WTC11 (cell line): ENCODE measurements around the gene TANC1. TPM values are rescaled to one million over a fixed set of nuclear protein-coding genes. Genes with fewer than 3 reads are reported as not detected.

Source experiments
- ATAC-seq: fragments of 200-7000 bp; cut with Tn5 transposase; 2 replicates; pipeline ENCODE4 v1.10.0; 2021; ENCODE audit warnings: mild to moderate bottlenecking, moderate library complexity
- CTCF ChIA-PET: fragments of 300-600 bp; sonication (Branson Sonifier 250); formaldehyde crosslinking; loops from one replicate; lab custom pipeline; 2021; ENCODE audit warnings: antibody characterized with exemption; lab: Charles Lee
- POLR2A ChIA-PET: fragments of 350-600 bp; sonication (Branson Sonifier 250); formaldehyde crosslinking; loops from one replicate; lab custom pipeline; 2021; ENCODE audit warnings: antibody characterized with exemption; lab: Charles Lee
- DNase-seq: peaks from one replicate; pipeline ENCODE4 v3.0.0; 2021; ENCODE audit warnings: low spot score
- H3K27ac Mint-ChIP-seq: 2 replicates; pipeline ENCODE4 v1.8.0; 2021; ENCODE audit warnings: mixed read lengths
- H3K27me3 Mint-ChIP-seq: 2 replicates; pipeline ENCODE4 v1.8.0; 2021; ENCODE audit warnings: low read depth, mild to moderate bottlenecking, moderate library complexity, mixed read lengths
- H3K36me3 Mint-ChIP-seq: 2 replicates; pipeline ENCODE4 v1.8.0; 2021; ENCODE audit warnings: mixed read lengths
- H3K4me1 Mint-ChIP-seq: 2 replicates; pipeline ENCODE4 v1.8.0; 2022; ENCODE audit warnings: mixed read lengths
- H3K4me3 Mint-ChIP-seq: 2 replicates; pipeline ENCODE4 v1.8.0; 2021; ENCODE audit warnings: mild to moderate bottlenecking, moderate library complexity, mixed read lengths
- H3K9me3 Mint-ChIP-seq: 2 replicates; pipeline ENCODE4 v1.8.0; 2021; ENCODE audit warnings: mixed read lengths
- E2F4 ChIP-seq: sonication (generic); formaldehyde crosslinking; IDR thresholded peaks from 2 replicates; pipeline ENCODE4 v1.8.1; 2022; ENCODE audit warnings: low read depth, mild to moderate bottlenecking, moderate library complexity, missing genetic modification reagents, borderline replicate concordance
- EMX1 ChIP-seq: fragments of 250-450 bp; sonication (Bioruptor Pico); IDR thresholded peaks from 2 replicates; pipeline ENCODE4 v1.8.0; 2021; ENCODE audit warnings: mild to moderate bottlenecking
- ESRRA ChIP-seq: sonication (generic); formaldehyde crosslinking; IDR thresholded peaks from 2 replicates; pipeline ENCODE4 v1.8.1; 2022; ENCODE audit warnings: mild to moderate bottlenecking, missing genetic modification reagents, borderline replicate concordance
- JAZF1 ChIP-seq: fragments of 250-450 bp; sonication (Bioruptor Pico); IDR thresholded peaks from 2 replicates; pipeline ENCODE4 v1.9.0; 2021; ENCODE audit warnings: moderate library complexity, mild to moderate bottlenecking, inconsistent platforms
- KAT7 ChIP-seq: sonication (generic); formaldehyde crosslinking; IDR thresholded peaks from 2 replicates; pipeline ENCODE4 v1.8.1; 2023; ENCODE audit warnings: missing genetic modification reagents, mild to moderate bottlenecking, borderline replicate concordance
- MLX ChIP-seq: sonication (generic); formaldehyde crosslinking; IDR thresholded peaks from 2 replicates; pipeline ENCODE4 v1.8.1; 2023; ENCODE audit warnings: mild to moderate bottlenecking, missing genetic modification reagents, moderate library complexity
- MXD4 ChIP-seq: fragments of 250-450 bp; sonication (Bioruptor Pico); IDR thresholded peaks from 2 replicates; pipeline ENCODE4 v1.8.0; 2021; ENCODE audit warnings: mild to moderate bottlenecking, moderate library complexity, borderline replicate concordance
- NFATC4 ChIP-seq: fragments of 250-450 bp; sonication (Bioruptor Pico); IDR thresholded peaks from 2 replicates; pipeline ENCODE4 v1.9.0; 2021; ENCODE audit warnings: mild to moderate bottlenecking
- NFE2L1 ChIP-seq: sonication (generic); formaldehyde crosslinking; IDR thresholded peaks from 2 replicates; pipeline ENCODE4 v1.8.1; 2023; ENCODE audit warnings: missing genetic modification reagents
- NR3C1 ChIP-seq: sonication (generic); formaldehyde crosslinking; conservative IDR thresholded peaks from 2 replicates; pipeline ENCODE4 v1.8.1; 2023; ENCODE audit warnings: low read depth, mild to moderate bottlenecking, missing genetic modification reagents
- OVOL2 ChIP-seq: fragments of 250-450 bp; sonication (Bioruptor Pico); IDR thresholded peaks from 2 replicates; pipeline ENCODE4 v1.9.0; 2021; ENCODE audit warnings: mild to moderate bottlenecking, borderline replicate concordance
- PRRX2 ChIP-seq: fragments of 250-450 bp; sonication (Bioruptor Pico); IDR thresholded peaks from 2 replicates; pipeline ENCODE4 v1.8.0; 2021; ENCODE audit warnings: mild to moderate bottlenecking
- RORB ChIP-seq: fragments of 250-450 bp; sonication (Bioruptor Pico); IDR thresholded peaks from 2 replicates; pipeline ENCODE4 v1.9.0; 2021; ENCODE audit warnings: mild to moderate bottlenecking
- SOX15 ChIP-seq: fragments of 250-450 bp; sonication (Bioruptor Pico); IDR thresholded peaks from 2 replicates; pipeline ENCODE4 v1.9.0; 2021; ENCODE audit warnings: mild to moderate bottlenecking
- ZNF396 ChIP-seq: fragments of 250-450 bp; sonication (Bioruptor Pico); IDR thresholded peaks from 2 replicates; pipeline ENCODE4 v1.8.0; 2021; ENCODE audit warnings: mild to moderate bottlenecking, moderate library complexity, borderline replicate concordance
- ZNF423 ChIP-seq: fragments of 250-450 bp; sonication (Bioruptor Pico); IDR thresholded peaks from 2 replicates; pipeline ENCODE4 v2.1.2; 2022; ENCODE audit warnings: mild to moderate bottlenecking, moderate library complexity
- ZNF425 ChIP-seq: fragments of 250-450 bp; sonication (Bioruptor Pico); conservative IDR thresholded peaks from 2 replicates; pipeline ENCODE4 v1.9.0; 2021; ENCODE audit warnings: mild to moderate bottlenecking
- total RNA-seq: library from RNA; stranded (reverse); gene quantifications from 3 replicates; pipeline ENCODE4 v1.2.3, GENCODE V29; 2021
- TF ChIP-seq, protein P1 (sequence below): sonication (generic); formaldehyde crosslinking; IDR thresholded peaks from 2 replicates; pipeline ENCODE4 v1.8.1; 2022; ENCODE audit warnings: missing genetic modification reagents, borderline replicate concordance
- TF ChIP-seq, protein P2 (sequence below): sonication (generic); formaldehyde crosslinking; IDR thresholded peaks from 2 replicates; pipeline ENCODE4 v1.8.0; 2023; ENCODE audit warnings: mild to moderate bottlenecking, missing genetic modification reagents
- TF ChIP-seq, protein P3 (sequence below): sonication (generic); formaldehyde crosslinking; IDR thresholded peaks from 2 replicates; pipeline ENCODE4 v1.8.0; 2022; ENCODE audit warnings: mild to moderate bottlenecking, missing genetic modification reagents
- TF ChIP-seq, protein P4 (sequence below): sonication (generic); formaldehyde crosslinking; IDR thresholded peaks from 2 replicates; pipeline ENCODE4 v1.8.0; 2022; ENCODE audit warnings: mild to moderate bottlenecking, missing genetic modification reagents
- TF ChIP-seq, protein P5 (sequence below): sonication (generic); formaldehyde crosslinking; IDR thresholded peaks from 2 replicates; pipeline ENCODE4 v1.8.1; 2022; ENCODE audit warnings: low read depth, missing genetic modification reagents, borderline replicate concordance
- TF ChIP-seq, protein P6 (sequence below): sonication (generic); formaldehyde crosslinking; IDR thresholded peaks from 2 replicates; pipeline ENCODE4 v1.8.1; 2023; ENCODE audit warnings: mild to moderate bottlenecking, missing genetic modification reagents

Gene TANC1
- total RNA-seq, 1 experiment from 2014 or later: 11.6 TPM

DNA sequence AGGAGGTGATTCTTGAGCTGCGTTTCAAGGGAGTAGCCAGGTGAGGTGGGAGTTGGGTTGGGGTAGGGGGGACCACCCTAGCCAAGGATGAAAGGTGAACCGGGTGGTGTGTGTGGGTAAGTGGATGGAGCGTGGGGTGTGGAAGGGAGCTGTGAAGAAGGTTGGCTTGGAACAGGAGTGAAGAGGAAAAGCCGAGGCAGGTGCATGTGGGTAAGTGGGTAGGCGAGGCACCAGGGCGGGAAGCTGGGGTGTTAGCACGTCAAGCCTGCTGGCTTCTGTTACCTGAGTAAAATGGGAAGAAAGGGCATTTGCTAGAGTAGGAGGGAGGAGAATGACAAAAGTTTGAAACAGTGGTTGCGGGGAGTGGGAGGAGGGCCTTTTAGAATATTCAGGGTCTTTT is 31.6 kb downstream of the TANC1 start:
- H3K4me3 Mint-ChIP-seq: no peak overlapping the region
- POLR2A ChIA-PET: no interaction called here

DNA sequence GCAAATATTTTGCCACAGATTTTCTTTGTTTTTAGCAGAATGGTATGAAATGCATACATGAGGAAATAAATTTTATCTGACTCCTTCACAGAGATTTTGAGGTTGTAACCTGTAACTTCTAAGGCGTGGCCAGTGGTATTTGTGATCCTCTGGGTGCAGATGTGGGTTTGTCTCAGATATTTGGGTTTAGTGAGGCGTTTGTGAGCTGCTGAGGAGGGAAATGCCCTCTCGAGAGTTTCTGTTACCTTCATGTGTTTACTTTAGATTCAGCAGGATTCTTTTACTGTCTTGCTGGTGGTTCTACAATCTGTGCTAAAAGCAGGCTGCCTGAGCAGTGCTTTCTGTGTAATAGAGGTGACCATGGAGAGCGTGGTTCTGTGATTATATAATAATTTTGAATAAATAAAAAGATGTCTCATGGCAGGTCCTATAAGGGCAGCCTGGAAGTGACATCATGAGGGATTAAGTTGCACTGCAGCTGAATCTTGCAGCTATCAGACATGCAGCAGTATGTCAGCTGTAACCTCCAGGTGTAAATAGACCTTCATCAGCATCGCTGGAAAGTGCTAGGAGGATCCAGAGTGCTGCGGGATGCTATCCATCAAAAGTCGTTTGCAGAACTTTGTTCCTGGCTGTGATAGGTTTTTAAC is 34.1 kb downstream of the TANC1 start:
- ChIA-PET POLR2A (no interaction called here), CTCF (no interaction called here)
- Mint-ChIP-seq H3K36me3 (peaks cover 30% of the 10 kb centered on the region), H3K9me3 (peaks cover 25% of the 10 kb centered on the region), H3K4me3 (no peak overlapping the region), H3K27me3 (peaks cover 3% of the 10 kb centered on the region; the same call in 1 of the 2 replicates), H3K27ac (no peak overlapping the region), H3K4me1 (no peaks in the 10 kb centered on the region)
- no peak for ATAC-seq
- DNase-seq: no peak
- TF ChIP-seq NFE2L1 (CRISPR knock-in tag) (no peak), MLX (CRISPR knock-in tag) (no peak), NR3C1 (CRISPR knock-in tag) (no peak), ZNF425 (no peak), E2F4 (no peak), MXD4 (no peak)
- TF ChIP-seq, protein P1, sequence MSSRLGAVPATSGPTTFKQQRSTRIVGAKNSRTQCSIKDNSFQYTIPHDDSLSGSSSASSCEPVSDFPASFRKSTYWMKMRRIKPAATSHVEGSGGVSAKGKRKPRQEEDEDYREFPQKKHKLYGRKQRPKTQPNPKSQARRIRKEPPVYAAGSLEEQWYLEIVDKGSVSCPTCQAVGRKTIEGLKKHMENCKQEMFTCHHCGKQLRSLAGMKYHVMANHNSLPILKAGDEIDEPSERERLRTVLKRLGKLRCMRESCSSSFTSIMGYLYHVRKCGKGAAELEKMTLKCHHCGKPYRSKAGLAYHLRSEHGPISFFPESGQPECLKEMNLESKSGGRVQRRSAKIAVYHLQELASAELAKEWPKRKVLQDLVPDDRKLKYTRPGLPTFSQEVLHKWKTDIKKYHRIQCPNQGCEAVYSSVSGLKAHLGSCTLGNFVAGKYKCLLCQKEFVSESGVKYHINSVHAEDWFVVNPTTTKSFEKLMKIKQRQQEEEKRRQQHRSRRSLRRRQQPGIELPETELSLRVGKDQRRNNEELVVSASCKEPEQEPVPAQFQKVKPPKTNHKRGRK: no peak
- TF ChIP-seq, protein P2, sequence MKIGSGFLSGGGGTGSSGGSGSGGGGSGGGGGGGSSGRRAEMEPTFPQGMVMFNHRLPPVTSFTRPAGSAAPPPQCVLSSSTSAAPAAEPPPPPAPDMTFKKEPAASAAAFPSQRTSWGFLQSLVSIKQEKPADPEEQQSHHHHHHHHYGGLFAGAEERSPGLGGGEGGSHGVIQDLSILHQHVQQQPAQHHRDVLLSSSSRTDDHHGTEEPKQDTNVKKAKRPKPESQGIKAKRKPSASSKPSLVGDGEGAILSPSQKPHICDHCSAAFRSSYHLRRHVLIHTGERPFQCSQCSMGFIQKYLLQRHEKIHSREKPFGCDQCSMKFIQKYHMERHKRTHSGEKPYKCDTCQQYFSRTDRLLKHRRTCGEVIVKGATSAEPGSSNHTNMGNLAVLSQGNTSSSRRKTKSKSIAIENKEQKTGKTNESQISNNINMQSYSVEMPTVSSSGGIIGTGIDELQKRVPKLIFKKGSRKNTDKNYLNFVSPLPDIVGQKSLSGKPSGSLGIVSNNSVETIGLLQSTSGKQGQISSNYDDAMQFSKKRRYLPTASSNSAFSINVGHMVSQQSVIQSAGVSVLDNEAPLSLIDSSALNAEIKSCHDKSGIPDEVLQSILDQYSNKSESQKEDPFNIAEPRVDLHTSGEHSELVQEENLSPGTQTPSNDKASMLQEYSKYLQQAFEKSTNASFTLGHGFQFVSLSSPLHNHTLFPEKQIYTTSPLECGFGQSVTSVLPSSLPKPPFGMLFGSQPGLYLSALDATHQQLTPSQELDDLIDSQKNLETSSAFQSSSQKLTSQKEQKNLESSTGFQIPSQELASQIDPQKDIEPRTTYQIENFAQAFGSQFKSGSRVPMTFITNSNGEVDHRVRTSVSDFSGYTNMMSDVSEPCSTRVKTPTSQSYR: no peak

More for the DNA sequence above, 31.6 kb downstream of the TANC1 start:
- Mint-ChIP-seq H3K4me1 (peaks cover 7% of the 10 kb centered on the region), H3K27ac (no peak overlapping the region), H3K36me3 (peaks cover 23% of the 10 kb centered on the region), H3K27me3 (peaks cover 3% of the 10 kb centered on the region; the same call in 1 of the 2 replicates), H3K9me3 (peaks cover 21% of the 10 kb centered on the region)
- ATAC-seq (no peak), DNase-seq (no peak)
- CTCF ChIA-PET: no interaction called here
- no peak for TF ChIP-seq OVOL2 (CRISPR knock-in tag)
- TF ChIP-seq EMX1: no peak
- no peak for TF ChIP-seq ZNF396
- TF ChIP-seq, protein P3, sequence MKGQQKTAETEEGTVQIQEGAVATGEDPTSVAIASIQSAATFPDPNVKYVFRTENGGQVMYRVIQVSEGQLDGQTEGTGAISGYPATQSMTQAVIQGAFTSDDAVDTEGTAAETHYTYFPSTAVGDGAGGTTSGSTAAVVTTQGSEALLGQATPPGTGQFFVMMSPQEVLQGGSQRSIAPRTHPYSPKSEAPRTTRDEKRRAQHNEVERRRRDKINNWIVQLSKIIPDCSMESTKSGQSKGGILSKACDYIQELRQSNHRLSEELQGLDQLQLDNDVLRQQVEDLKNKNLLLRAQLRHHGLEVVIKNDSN (CRISPR knock-in tag): no peak
- TF ChIP-seq RORB (CRISPR knock-in tag): no peak
- TF ChIP-seq MLX (CRISPR knock-in tag): no peak
- TF ChIP-seq JAZF1 (CRISPR knock-in tag): no peak
- TF ChIP-seq, protein P4, sequence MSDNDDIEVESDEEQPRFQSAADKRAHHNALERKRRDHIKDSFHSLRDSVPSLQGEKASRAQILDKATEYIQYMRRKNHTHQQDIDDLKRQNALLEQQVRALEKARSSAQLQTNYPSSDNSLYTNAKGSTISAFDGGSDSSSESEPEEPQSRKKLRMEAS (CRISPR knock-in tag): no peak
- TF ChIP-seq, protein P5, sequence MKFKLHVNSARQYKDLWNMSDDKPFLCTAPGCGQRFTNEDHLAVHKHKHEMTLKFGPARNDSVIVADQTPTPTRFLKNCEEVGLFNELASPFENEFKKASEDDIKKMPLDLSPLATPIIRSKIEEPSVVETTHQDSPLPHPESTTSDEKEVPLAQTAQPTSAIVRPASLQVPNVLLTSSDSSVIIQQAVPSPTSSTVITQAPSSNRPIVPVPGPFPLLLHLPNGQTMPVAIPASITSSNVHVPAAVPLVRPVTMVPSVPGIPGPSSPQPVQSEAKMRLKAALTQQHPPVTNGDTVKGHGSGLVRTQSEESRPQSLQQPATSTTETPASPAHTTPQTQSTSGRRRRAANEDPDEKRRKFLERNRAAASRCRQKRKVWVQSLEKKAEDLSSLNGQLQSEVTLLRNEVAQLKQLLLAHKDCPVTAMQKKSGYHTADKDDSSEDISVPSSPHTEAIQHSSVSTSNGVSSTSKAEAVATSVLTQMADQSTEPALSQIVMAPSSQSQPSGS (CRISPR knock-in tag): no peak
- no peak for TF ChIP-seq ZNF423 (CRISPR knock-in tag)
- TF ChIP-seq SOX15 (CRISPR knock-in tag): no peak
- TF ChIP-seq NFE2L1 (CRISPR knock-in tag): no peak
- TF ChIP-seq, protein P6, sequence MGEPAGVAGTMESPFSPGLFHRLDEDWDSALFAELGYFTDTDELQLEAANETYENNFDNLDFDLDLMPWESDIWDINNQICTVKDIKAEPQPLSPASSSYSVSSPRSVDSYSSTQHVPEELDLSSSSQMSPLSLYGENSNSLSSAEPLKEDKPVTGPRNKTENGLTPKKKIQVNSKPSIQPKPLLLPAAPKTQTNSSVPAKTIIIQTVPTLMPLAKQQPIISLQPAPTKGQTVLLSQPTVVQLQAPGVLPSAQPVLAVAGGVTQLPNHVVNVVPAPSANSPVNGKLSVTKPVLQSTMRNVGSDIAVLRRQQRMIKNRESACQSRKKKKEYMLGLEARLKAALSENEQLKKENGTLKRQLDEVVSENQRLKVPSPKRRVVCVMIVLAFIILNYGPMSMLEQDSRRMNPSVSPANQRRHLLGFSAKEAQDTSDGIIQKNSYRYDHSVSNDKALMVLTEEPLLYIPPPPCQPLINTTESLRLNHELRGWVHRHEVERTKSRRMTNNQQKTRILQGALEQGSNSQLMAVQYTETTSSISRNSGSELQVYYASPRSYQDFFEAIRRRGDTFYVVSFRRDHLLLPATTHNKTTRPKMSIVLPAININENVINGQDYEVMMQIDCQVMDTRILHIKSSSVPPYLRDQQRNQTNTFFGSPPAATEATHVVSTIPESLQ: no peak
- TF ChIP-seq PRRX2 (CRISPR knock-in tag): no peak
- TF ChIP-seq NFATC4 (CRISPR knock-in tag): no peak
- no peak for TF ChIP-seq KAT7 (CRISPR knock-in tag)
- TF ChIP-seq ESRRA (CRISPR knock-in tag): no peak
